Tibial nerve (tissue), 4 donors: ENCODE measurements around the gene PAQR7. TPM values are rescaled to one million over a fixed set of nuclear protein-coding genes. Genes with fewer than 3 reads are reported as not detected.

ENCODE experiments used
- DNase-seq, 2 donors: peaks; one replicate each; pipeline ENCODE4 v3.0.0-alpha.2; 2019; ENCODE audit warnings: low spot score in 2 of 2
- H3K27ac ChIP-seq, 4 donors: fragments of 200-600 bp; sonication (generic) in 3 of 4; one replicate each; pipeline ENCODE4 v1.5.1; 2017 to 2019; ENCODE audit warnings: mild to moderate bottlenecking in 1 of 4
- H3K27me3 ChIP-seq, 2 donors: fragments of 200-600 bp; sonication (generic) in 1 of 2; one replicate each; pipeline versions ENCODE4 v1.5.1 to v1.6.0; 2017 to 2019
- H3K36me3 ChIP-seq, 3 donors: fragments of 200-600 bp; sonication (generic); one replicate each; pipeline ENCODE4 v1.5.1; 2018 to 2019
- H3K4me1 ChIP-seq, 4 donors: fragments of 200-600 bp; sonication (generic) in 3 of 4; one replicate each; pipeline ENCODE4 v1.5.1; 2017 to 2019
- H3K4me3 ChIP-seq, 4 donors: fragments of 200-600 bp; sonication (generic) in 3 of 4; one replicate each; pipeline ENCODE4 v1.5.1; 2017 to 2019; ENCODE audit warnings: mild to moderate bottlenecking in 1 of 4, moderate library complexity in 1 of 4
- H3K9me3 ChIP-seq, 4 donors: fragments of 200-600 bp; sonication (generic) in 3 of 4; one replicate each; pipeline ENCODE4 v1.5.1; 2017 to 2019
- EP300 ChIP-seq, 2 donors: sonication (generic); formaldehyde crosslinking; IDR thresholded peaks; one replicate each; pipeline ENCODE4 v1.6.1; 2017; ENCODE audit warnings: antibody characterized with exemption in 2 of 2, mild to moderate bottlenecking in 1 of 2
- POLR2A ChIP-seq, 2 donors: fragments of 450-650 bp; IDR thresholded peaks; one replicate each; pipeline ENCODE4 v1.6.1; 2017; ENCODE audit warnings: antibody characterized with exemption in 2 of 2, mild to moderate bottlenecking in 2 of 2, moderate library complexity in 2 of 2
- WGBS, 2 donors: methylation state at CpG; one replicate each; pipeline ENCODE4 v1.1.5; 2018; 5-methylcytosine and 5-hydroxymethylcytosine counted together
- total RNA-seq, 4 donors: library from RNA; depleted of rRNA; stranded (reverse); fragments of >200 nt; gene quantifications; one replicate each; pipeline ENCODE4 v1.1.0, GENCODE V29; 2016
- TF ChIP-seq, protein P1 (sequence below), 5 experiments: fragments of 200-600 bp in 3 of 5; fragments of 450-650 bp in 2 of 5; sonication (generic) in 3 of 5; IDR thresholded peaks; one replicate each; pipeline ENCODE4 v1.5.1; 2016 to 2019; ENCODE audit warnings: antibody characterized with exemption in 5 of 5, mild to moderate bottlenecking in 3 of 5, moderate library complexity in 2 of 5

PAQR7 gene
- total RNA-seq, 4 donors from 2014 or later: 5.4 to 8.7 (median 7.5) TPM

DNA sequence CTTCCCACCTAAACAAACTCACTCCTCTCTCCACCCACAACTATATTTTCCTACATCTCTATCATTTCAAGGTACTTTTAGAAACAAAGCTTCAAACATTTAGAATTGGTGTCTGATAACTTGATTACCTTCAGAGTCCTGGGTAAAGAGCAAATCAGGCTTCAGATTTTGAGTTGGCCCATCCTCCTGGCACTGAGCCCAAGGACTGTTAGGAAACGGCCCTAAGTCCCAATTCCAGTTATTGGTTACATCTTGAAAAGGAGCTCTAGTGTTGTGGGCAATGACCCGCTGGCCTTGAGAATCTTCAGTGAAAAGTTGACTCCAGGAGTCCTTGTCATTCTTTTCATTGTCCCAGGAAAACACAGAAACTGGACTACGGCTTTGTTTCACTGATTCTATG lies 40.6 kb downstream of the PAQR7 start:
- H3K36me3 ChIP-seq: peaks cover 3 to 66% (median 13%) of the 10 kb centered on the region in 3 donors
- DNase-seq: no peak
- no peak overlapping the region for H3K4me3 ChIP-seq
- TF ChIP-seq, protein P1, sequence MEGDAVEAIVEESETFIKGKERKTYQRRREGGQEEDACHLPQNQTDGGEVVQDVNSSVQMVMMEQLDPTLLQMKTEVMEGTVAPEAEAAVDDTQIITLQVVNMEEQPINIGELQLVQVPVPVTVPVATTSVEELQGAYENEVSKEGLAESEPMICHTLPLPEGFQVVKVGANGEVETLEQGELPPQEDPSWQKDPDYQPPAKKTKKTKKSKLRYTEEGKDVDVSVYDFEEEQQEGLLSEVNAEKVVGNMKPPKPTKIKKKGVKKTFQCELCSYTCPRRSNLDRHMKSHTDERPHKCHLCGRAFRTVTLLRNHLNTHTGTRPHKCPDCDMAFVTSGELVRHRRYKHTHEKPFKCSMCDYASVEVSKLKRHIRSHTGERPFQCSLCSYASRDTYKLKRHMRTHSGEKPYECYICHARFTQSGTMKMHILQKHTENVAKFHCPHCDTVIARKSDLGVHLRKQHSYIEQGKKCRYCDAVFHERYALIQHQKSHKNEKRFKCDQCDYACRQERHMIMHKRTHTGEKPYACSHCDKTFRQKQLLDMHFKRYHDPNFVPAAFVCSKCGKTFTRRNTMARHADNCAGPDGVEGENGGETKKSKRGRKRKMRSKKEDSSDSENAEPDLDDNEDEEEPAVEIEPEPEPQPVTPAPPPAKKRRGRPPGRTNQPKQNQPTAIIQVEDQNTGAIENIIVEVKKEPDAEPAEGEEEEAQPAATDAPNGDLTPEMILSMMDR (IDR thresholded peaks at IDR 0.05): no peak
- TF ChIP-seq POLR2A (IDR thresholded peaks at IDR 0.05): no peak
- no peak for TF ChIP-seq EP300 (IDR thresholded peaks at IDR 0.05)
- H3K4me1 ChIP-seq: no peaks in the 10 kb centered on the region
- H3K9me3 ChIP-seq: no peaks in the 10 kb centered on the region
- H3K27ac ChIP-seq: no peak overlapping the region
- H3K27me3 ChIP-seq: no peaks in the 10 kb centered on the region
- 69 to 70% methylated on average over 3 of the region's 3 CpGs for WGBS, 2 donors

DNA sequence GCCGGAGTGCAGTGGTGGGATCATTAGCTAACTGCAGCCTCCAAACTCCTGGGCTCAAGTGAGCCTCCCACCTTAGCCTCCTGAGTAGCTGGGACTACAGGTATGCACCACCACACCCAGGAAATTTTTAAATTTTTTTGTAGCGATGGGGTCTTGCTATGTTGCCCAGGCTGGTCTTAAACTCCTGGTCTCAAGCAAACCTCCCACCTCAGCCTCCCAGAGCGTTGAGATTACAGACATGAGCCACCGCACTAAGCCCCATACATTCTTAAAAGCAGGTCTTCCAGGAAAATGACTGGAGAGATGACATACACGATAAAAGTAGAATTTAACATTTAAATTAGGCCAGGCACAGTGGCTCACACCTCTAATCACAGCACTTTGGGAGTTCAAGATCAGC lies 42.4 kb downstream of the PAQR7 start:
- TF ChIP-seq EP300 (IDR thresholded peaks at IDR 0.05) (no peak), POLR2A (IDR thresholded peaks at IDR 0.05) (no peak)
- TF ChIP-seq, protein P1 (IDR thresholded peaks at IDR 0.05): no peak
- peaks cover 3 to 81% (median 13%) of the 10 kb centered on the region in 3 donors for H3K36me3 ChIP-seq
- H3K27me3 ChIP-seq: no peaks in the 10 kb centered on the region
- DNase-seq: no peak
- H3K4me1 ChIP-seq: no peaks in the 10 kb centered on the region
- no peaks in the 10 kb centered on the region for H3K9me3 ChIP-seq
- H3K4me3 ChIP-seq: no peak overlapping the region
- WGBS, 2 donors: 94 to 97% methylated on average over 5 of the region's 5 CpGs
- H3K27ac ChIP-seq: no peak overlapping the region

DNA sequence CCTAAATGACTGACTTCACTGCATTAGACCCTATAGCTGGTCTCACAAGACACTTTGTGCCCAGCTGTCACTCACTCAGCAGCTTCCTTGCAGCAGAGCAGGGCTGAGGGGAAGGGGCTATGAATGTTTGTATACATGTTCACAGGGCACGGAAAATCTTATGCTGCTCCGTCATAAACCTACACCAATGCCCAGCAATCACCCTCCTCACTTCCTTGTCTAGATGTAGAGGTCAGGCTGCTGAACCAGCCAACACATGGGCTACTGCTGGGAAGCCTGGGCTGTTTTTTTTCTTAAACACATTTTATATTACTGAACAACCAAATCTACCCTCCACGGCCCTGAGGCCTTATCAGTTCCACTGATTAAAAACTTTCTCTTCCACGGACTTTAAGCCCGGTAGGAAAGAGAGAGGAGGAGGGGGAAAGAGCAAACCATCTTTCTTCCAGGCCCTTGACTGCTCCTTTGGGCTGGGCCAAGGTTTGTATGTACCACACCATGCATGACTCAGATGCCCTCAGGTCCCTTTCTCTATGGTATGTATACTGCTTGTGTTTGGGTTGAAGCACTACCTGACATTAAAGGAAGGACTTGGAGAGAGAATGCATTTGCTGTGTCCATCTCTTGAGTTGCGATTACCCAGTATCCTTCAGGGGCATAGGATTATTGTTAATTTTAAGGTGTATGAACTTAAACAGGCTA lies 43.0 kb downstream of the PAQR7 start:
- no peak overlapping the region for H3K27ac ChIP-seq
- 86 to 91% methylated on average over 6 of the region's 6 CpGs for WGBS, 2 donors
- H3K36me3 ChIP-seq: peaks cover 3 to 88% (median 14%) of the 10 kb centered on the region in 3 donors
- no peaks in the 10 kb centered on the region for H3K9me3 ChIP-seq
- no peak for DNase-seq
- TF ChIP-seq EP300 (IDR thresholded peaks at IDR 0.05): no peak
- TF ChIP-seq, protein P1 (IDR thresholded peaks at IDR 0.05): no peak
- H3K4me1 ChIP-seq: no peaks in the 10 kb centered on the region
- no peaks in the 10 kb centered on the region for H3K27me3 ChIP-seq
- H3K4me3 ChIP-seq: no peak overlapping the region

DNA sequence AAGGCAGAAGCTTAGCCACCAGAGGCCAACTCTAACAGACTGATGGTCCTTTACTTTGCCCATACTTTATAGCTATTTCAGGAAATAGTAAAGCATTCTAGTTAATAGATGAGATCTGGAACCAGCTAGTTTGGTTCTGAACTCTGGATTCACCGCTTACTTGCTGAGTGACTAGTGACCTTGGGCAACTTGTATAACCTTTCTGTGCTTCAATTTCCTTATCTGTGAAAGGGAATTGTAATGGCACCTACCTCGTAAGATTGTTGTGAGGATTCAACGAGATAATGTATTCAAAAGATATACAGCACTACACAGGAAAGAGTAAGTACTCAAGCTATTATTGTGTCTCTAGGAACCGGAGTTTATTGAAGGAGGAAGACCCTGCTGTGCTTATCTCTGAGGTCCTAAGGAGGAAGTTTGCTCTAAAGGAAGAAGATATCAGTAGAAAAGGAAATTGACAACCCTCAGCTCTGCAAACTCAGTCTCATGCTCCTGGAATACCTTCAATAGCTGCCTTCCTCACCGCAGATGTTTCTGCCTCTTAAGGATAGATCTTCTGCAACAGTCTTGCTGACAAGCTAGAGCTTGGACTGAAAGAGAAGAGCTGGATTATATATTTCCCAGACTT lies 43.8 kb downstream of the PAQR7 start:
- no peak for DNase-seq
- no peaks in the 10 kb centered on the region for H3K4me1 ChIP-seq
- H3K36me3 ChIP-seq: peaks cover 3 to 93% (median 22%) of the 10 kb centered on the region in 3 donors
- H3K4me3 ChIP-seq: no peak overlapping the region
- H3K9me3 ChIP-seq: no peaks in the 10 kb centered on the region
- WGBS, 2 donors: 59 to 70% methylated on average over 5 of the region's 5 CpGs
- H3K27me3 ChIP-seq: no peaks in the 10 kb centered on the region
- TF ChIP-seq POLR2A (IDR thresholded peaks at IDR 0.05) (no peak), EP300 (IDR thresholded peaks at IDR 0.05) (no peak)
- TF ChIP-seq, protein P1 (IDR thresholded peaks at IDR 0.05): no peak
- no peak overlapping the region for H3K27ac ChIP-seq

DNA sequence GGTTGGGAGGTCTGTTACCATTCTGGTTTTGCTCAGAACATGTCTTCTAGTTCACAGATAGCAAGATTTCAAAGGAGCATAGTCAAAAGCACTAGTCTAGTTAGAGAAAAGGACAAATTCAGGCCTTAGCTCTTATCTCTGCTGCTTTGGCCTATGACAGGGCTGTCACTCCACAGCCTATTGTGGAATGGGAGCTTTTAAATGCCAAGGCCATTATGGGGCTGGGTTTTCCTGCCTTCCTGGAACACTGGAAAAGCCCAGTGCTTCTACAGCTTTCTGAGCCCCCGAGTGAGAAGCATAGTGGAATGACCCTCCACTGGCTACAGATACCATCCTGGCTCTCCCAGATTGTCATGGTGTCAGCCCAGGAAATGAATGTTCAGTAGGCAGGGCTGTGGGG lies 46.5 kb downstream of the PAQR7 start:
- no peak for DNase-seq
- Histone ChIP-seq H3K4me1 (peaks cover 0 to 6% (median 0%) of the 10 kb centered on the region in 4 donors), H3K36me3 (peaks cover 3 to 89% (median 30%) of the 10 kb centered on the region in 3 donors), H3K9me3 (no peaks in the 10 kb centered on the region), H3K27ac (no peak overlapping the region), H3K27me3 (no peaks in the 10 kb centered on the region), H3K4me3 (no peak overlapping the region)
- TF ChIP-seq, protein P1 (IDR thresholded peaks at IDR 0.05): no peak
- no peak for TF ChIP-seq EP300 (IDR thresholded peaks at IDR 0.05)
- WGBS, 2 donors: 71 to 94% methylated on average over 1 of the region's 1 CpG
